Neural cell (in vitro differentiated cells): ENCODE data around the gene GALNT2. TPM values are rescaled to one million over a fixed set of nuclear protein-coding genes. Genes with fewer than 3 reads are reported as not detected.

Source experiments
- H2AFZ ChIP-seq: fragments of 200-600, 300-800 bp; sonication (generic), shearing (Covaris generic); 2 replicates; pipeline ENCODE4 v1.6.0; 2014; ENCODE audit warnings: low read depth, mild to moderate bottlenecking, antibody characterized with exemption, low read length, moderate library complexity
- H3F3A ChIP-seq: fragments of 200-600 bp; shearing (Covaris generic); 2 replicates; pipeline ENCODE4 v1.6.1; 2016; ENCODE audit warnings: mild to moderate bottlenecking, moderate library complexity, mixed read lengths, antibody characterized with exemption, low read length; ENCODE audit not compliant: insufficient read depth, poor library complexity, severe bottlenecking
- H3K27ac ChIP-seq: fragments of 200-600, 300-800 bp; sonication (generic), shearing (Covaris generic); 2 replicates; pipeline ENCODE4 v1.5.1; 2014; ENCODE audit warnings: mild to moderate bottlenecking, low read length, moderate library complexity
- H3K27me3 ChIP-seq: fragments of 300-800, 200-600 bp; sonication (generic), shearing (Covaris generic); 2 replicates; pipeline ENCODE4 v1.6.0; 2014; ENCODE audit warnings: mild to moderate bottlenecking, low read depth, low read length, moderate library complexity; ENCODE audit not compliant: insufficient read depth
- H3K36me3 ChIP-seq: fragments of 300-800, 200-600 bp; sonication (generic), shearing (Covaris generic); 2 replicates; pipeline ENCODE4 v1.5.1; 2014; ENCODE audit warnings: mild to moderate bottlenecking, antibody characterized with exemption, low read length, moderate library complexity; ENCODE audit not compliant: insufficient read depth
- H3K4me2 ChIP-seq: fragments of 300-800, 200-600 bp; sonication (generic), shearing (Covaris generic); 2 replicates; pipeline ENCODE4 v1.6.0; 2014; ENCODE audit warnings: mild to moderate bottlenecking, low read length
- H3K4me3 ChIP-seq: fragments of 300-800, 200-600 bp; sonication (generic), shearing (Covaris generic); 2 replicates; pipeline ENCODE4 v1.5.1; 2014; ENCODE audit warnings: mild to moderate bottlenecking, low read length, moderate library complexity
- H3K79me2 ChIP-seq: fragments of 200-600 bp; shearing (Covaris generic); replicated peaks from 2 replicates; pipeline ENCODE4 v1.6.0; 2014; ENCODE audit warnings: mild to moderate bottlenecking, low read length, moderate library complexity; ENCODE audit not compliant: insufficient read depth
- H3K9ac ChIP-seq: fragments of 300-800, 200-600 bp; sonication (generic), shearing (Covaris generic); 2 replicates; pipeline ENCODE4 v1.6.1; 2016; ENCODE audit warnings: mild to moderate bottlenecking, low read length, mixed read lengths
- H3K9me2 ChIP-seq: fragments of 200-600 bp; shearing (Covaris generic); 2 replicates; pipeline ENCODE4 v1.6.1; 2016; ENCODE audit warnings: mild to moderate bottlenecking, low read length, mixed read lengths; ENCODE audit not compliant: insufficient read depth
- H3K9me3 ChIP-seq: fragments of 200-600, 300-800 bp; sonication (generic), shearing (Covaris generic); 2 replicates; pipeline ENCODE4 v1.6.1; 2016; ENCODE audit warnings: mild to moderate bottlenecking, mixed run types, low read length, moderate library complexity, mixed read lengths
- H4K20me1 ChIP-seq: fragments of 200-600 bp; shearing (Covaris generic); 2 replicates; pipeline ENCODE4 v1.6.1; 2016; ENCODE audit warnings: mild to moderate bottlenecking, mixed run types; ENCODE audit not compliant: insufficient read depth
- CTCF ChIP-seq: fragments of 450-650 bp; IDR thresholded peaks from 2 replicates; pipeline ENCODE4 v1.5.1; 2014; ENCODE audit warnings: antibody characterized with exemption, mild to moderate bottlenecking, moderate library complexity; ENCODE audit not compliant: poor library complexity, severe bottlenecking
- EP300 ChIP-seq: fragments of 450-650 bp; conservative IDR thresholded peaks from 2 replicates; pipeline ENCODE4 v1.6.1; 2014; ENCODE audit warnings: antibody characterized with exemption, mild to moderate bottlenecking, moderate library complexity; ENCODE audit not compliant: poor library complexity, severe bottlenecking
- EZH2 ChIP-seq: fragments of 200-600, 300-800 bp; shearing (Covaris generic), sonication (generic); IDR thresholded peaks from 2 replicates; pipeline ENCODE4 v1.6.1; 2014; ENCODE audit warnings: antibody characterized with exemption, low read length, borderline replicate concordance, mild to moderate bottlenecking; ENCODE audit not compliant: insufficient read depth, poor library complexity, severe bottlenecking
- MXI1 ChIP-seq: fragments of 450-650 bp; conservative IDR thresholded peaks from 2 replicates; pipeline ENCODE4 v1.6.1; 2014; ENCODE audit warnings: antibody characterized with exemption, mild to moderate bottlenecking; ENCODE audit not compliant: poor library complexity, severe bottlenecking
- POLR2AphosphoS5 ChIP-seq: IDR thresholded peaks from 2 replicates; pipeline ENCODE4 v1.6.1; 2012
- RAD21 ChIP-seq: fragments of 450-650 bp; conservative IDR thresholded peaks from 2 replicates; pipeline ENCODE4 v1.6.1; 2014; ENCODE audit warnings: antibody characterized with exemption, mild to moderate bottlenecking, moderate library complexity
- REST ChIP-seq: IDR thresholded peaks from 2 replicates; pipeline ENCODE4 v1.6.1; 2012; ENCODE audit warnings: borderline replicate concordance
- SMC3 ChIP-seq: fragments of 450-650 bp; conservative IDR thresholded peaks from 2 replicates; pipeline ENCODE4 v1.6.1; 2014; ENCODE audit warnings: antibody characterized with exemption, mild to moderate bottlenecking, moderate library complexity; ENCODE audit not compliant: poor library complexity
- TAF1 ChIP-seq: IDR thresholded peaks from 2 replicates; pipeline ENCODE4 v1.6.1; 2012; ENCODE audit warnings: low read depth
- polyA plus RNA-seq: library from polyadenylated mRNA; depleted of rRNA; stranded (reverse); fragments of >200 nt; gene quantifications from 2 replicates; pipeline ENCODE4 v1.2.3, GENCODE V29; 2014

Gene GALNT2
- polyA plus RNA-seq, 1 donor from 2014 or later = 38.8 TPM

GRCh38 chr1:230157420-230158390, 90.7 kb downstream of the GALNT2 start:
- H3K79me2 ChIP-seq = peaks cover 16% of the 10 kb centered on the region

More at GRCh38 chr1:230157420-230158390, 90.7 kb downstream of the GALNT2 start:
- TF ChIP-seq TAF1 (no peak), CTCF (no peak), POLR2AphosphoS5 (no peak), EZH2 (no peak), RAD21 (no peak), MXI1 (no peak), REST (no peak), EP300 (no peak), SMC3 (no peak)
- H3K36me3 ChIP-seq = no peaks in the 10 kb centered on the region
- no peak overlapping the region for H2AFZ ChIP-seq
- no peak overlapping the region for H3K4me3 ChIP-seq
- no peaks in the 10 kb centered on the region for H3K27me3 ChIP-seq
- no peaks in the 10 kb centered on the region for H3F3A ChIP-seq
- no peak overlapping the region for H3K4me2 ChIP-seq
- no peaks in the 10 kb centered on the region for H3K9me2 ChIP-seq
- no peak overlapping the region for H3K27ac ChIP-seq
- H3K9ac ChIP-seq = no peak overlapping the region
- no peaks in the 10 kb centered on the region for H4K20me1 ChIP-seq
- no peaks in the 10 kb centered on the region for H3K9me3 ChIP-seq
